ENCODE data around the gene ZGLP1.

DNA sequence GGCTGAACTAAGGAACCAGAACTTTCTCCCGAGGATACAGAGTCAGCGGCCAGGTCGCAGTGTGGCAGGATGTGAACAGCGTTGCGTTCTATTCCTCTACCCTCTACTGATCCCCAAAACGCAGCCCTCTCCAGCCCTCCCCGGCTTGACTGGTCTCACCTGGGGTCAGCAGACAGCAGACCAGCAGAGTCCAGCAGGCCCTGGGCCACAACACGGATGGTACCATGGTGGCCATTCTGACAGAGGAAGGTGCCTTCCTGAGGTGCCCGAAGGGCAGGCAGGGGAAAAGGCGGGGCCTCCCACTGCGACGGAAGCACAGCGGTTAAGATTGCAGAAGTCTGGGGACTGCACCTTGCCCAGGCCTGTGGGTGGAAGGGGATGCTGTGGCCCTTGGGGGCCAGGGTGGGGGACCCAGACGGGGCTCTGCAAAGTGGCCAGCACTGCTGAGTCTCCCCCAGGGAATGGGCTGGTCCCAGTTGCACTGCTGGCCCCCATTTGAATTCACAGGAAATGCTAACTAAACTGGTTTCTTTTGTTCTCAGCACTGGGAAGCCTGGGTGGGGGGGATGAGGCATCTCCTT, 29.9 kb upstream of the ZGLP1 start, which contains the start of gene ICAM3:
- TF ChIP-seq, protein P1, sequence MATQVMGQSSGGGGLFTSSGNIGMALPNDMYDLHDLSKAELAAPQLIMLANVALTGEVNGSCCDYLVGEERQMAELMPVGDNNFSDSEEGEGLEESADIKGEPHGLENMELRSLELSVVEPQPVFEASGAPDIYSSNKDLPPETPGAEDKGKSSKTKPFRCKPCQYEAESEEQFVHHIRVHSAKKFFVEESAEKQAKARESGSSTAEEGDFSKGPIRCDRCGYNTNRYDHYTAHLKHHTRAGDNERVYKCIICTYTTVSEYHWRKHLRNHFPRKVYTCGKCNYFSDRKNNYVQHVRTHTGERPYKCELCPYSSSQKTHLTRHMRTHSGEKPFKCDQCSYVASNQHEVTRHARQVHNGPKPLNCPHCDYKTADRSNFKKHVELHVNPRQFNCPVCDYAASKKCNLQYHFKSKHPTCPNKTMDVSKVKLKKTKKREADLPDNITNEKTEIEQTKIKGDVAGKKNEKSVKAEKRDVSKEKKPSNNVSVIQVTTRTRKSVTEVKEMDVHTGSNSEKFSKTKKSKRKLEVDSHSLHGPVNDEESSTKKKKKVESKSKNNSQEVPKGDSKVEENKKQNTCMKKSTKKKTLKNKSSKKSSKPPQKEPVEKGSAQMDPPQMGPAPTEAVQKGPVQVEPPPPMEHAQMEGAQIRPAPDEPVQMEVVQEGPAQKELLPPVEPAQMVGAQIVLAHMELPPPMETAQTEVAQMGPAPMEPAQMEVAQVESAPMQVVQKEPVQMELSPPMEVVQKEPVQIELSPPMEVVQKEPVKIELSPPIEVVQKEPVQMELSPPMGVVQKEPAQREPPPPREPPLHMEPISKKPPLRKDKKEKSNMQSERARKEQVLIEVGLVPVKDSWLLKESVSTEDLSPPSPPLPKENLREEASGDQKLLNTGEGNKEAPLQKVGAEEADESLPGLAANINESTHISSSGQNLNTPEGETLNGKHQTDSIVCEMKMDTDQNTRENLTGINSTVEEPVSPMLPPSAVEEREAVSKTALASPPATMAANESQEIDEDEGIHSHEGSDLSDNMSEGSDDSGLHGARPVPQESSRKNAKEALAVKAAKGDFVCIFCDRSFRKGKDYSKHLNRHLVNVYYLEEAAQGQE (IDR thresholded peaks at IDR 0.05; ENCODE audit: low read depth), result no peak
- TF ChIP-seq YY1 (IDR thresholded peaks at IDR 0.05; ENCODE audit: extremely low read depth, insufficient replicate concordance, low read depth, low read length) (no peak), SP1 (IDR thresholded peaks at IDR 0.05; ENCODE audit: low read depth) (no peak), EZH2 (IDR thresholded peaks at IDR 0.05) (no peak), POLR2A (IDR thresholded peaks at IDR 0.05; ENCODE audit: borderline replicate concordance, extremely low read depth, insufficient read depth, insufficient read length) (no peak)
- TF ChIP-seq, protein P2, sequence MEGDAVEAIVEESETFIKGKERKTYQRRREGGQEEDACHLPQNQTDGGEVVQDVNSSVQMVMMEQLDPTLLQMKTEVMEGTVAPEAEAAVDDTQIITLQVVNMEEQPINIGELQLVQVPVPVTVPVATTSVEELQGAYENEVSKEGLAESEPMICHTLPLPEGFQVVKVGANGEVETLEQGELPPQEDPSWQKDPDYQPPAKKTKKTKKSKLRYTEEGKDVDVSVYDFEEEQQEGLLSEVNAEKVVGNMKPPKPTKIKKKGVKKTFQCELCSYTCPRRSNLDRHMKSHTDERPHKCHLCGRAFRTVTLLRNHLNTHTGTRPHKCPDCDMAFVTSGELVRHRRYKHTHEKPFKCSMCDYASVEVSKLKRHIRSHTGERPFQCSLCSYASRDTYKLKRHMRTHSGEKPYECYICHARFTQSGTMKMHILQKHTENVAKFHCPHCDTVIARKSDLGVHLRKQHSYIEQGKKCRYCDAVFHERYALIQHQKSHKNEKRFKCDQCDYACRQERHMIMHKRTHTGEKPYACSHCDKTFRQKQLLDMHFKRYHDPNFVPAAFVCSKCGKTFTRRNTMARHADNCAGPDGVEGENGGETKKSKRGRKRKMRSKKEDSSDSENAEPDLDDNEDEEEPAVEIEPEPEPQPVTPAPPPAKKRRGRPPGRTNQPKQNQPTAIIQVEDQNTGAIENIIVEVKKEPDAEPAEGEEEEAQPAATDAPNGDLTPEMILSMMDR (IDR thresholded peaks at IDR 0.05 in 2 of 3, conservative IDR thresholded peaks at IDR 0.05 in 1 of 3; ENCODE audit: borderline replicate concordance in 1 of 3, insufficient read depth in 1 of 3, low read depth in 2 of 3, low read length in 2 of 3), result no peak
- TF ChIP-seq, protein P3, sequence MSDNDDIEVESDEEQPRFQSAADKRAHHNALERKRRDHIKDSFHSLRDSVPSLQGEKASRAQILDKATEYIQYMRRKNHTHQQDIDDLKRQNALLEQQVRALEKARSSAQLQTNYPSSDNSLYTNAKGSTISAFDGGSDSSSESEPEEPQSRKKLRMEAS (IDR thresholded peaks at IDR 0.05), result no peak

Measured in HCT116 (cell line).